HS-5 (cell line): ENCODE results near the gene GAL3ST3.

Experiments
- DNase-seq: peaks from one replicate; pipeline ENCODE4 v3.0.0-alpha.2; 2012; ENCODE audit warnings: low read depth

GAL3ST3 gene

GRCh38 chr11:66069715-66070603 is 21.0 kb upstream of the GAL3ST3 start, which contains the start of gene PACS1:
TSS of gene PACS1 (plus strand) at chr11:66070272. CDS start at chr11:66070487, 215 bp downstream.
- no peak for DNase-seq

- no peak for DNase-seq
Observed at GRCh38 chr11:66068923-66069714, 20.2 kb upstream of the GAL3ST3 start.

- DNase-seq: no peak
Observed at GRCh38 chr11:66068154-66068821, 19.3 kb upstream of the GAL3ST3 start.

GRCh38 chr11:66067640-66068039 is 18.7 kb upstream of the GAL3ST3 start:
- no peak for DNase-seq

GRCh38 chr11:66066751-66067150 is 17.8 kb upstream of the GAL3ST3 start:
- DNase-seq: no peak

GRCh38 chr11:66064571-66064970 is 15.6 kb upstream of the GAL3ST3 start:
- DNase-seq: no peak

- no peak for DNase-seq
Observed at GRCh38 chr11:66063900-66064299, 14.9 kb upstream of the GAL3ST3 start.

- no peak for DNase-seq
Observed at GRCh38 chr11:66062408-66062807, 13.4 kb upstream of the GAL3ST3 start.

GRCh38 chr11:66061268-66061667 is 12.3 kb upstream of the GAL3ST3 start:
- DNase-seq: no peak

GRCh38 chr11:66059966-66060680 is 11.2 kb upstream of the GAL3ST3 start:
- DNase-seq: no peak

GRCh38 chr11:66056501-66056900 is 7.5 kb upstream of the GAL3ST3 start:
- no peak for DNase-seq

GRCh38 chr11:66055021-66055420 is 6.1 kb upstream of the GAL3ST3 start:
- no peak for DNase-seq

- no peak for DNase-seq
Observed at GRCh38 chr11:66052664-66052982, 3.7 kb upstream of the GAL3ST3 start.

- peak; percentile 88 for DNase-seq
Observed at GRCh38 chr11:66051766-66052663, 3.1 kb upstream of the GAL3ST3 start, which contains the start of gene SF3B2. TSS of gene SF3B2 (plus strand) at chr11:66052364. CDS start at chr11:66052385, 21 bp downstream.

GRCh38 chr11:66051371-66051765 is 2.4 kb upstream of the GAL3ST3 start:
- no peak for DNase-seq

- no peak for DNase-seq
Observed at GRCh38 chr11:66050581-66051231, 1.7 kb upstream of the GAL3ST3 start.

GRCh38 chr11:66047541-66048365 is 1.2 kb downstream of the GAL3ST3 start:
- no peak for DNase-seq

- no peak for DNase-seq
Observed at GRCh38 chr11:66046901-66047300, 2.1 kb downstream of the GAL3ST3 start.

- no peak for DNase-seq
Observed at GRCh38 chr11:66045177-66045639, 3.8 kb downstream of the GAL3ST3 start.
